SK-N-SH treated with all-trans-retinoic acid at 6 μM for 48 hours (cell line): ENCODE measurements around the gene G3BP2.

Experiments
- ARNTL ChIP-seq: fragments of 450-650 bp; formaldehyde crosslinking; IDR thresholded peaks from 2 replicates; pipeline ENCODE4 v1.5.0; 2020; ENCODE audit warnings: low read depth, mild to moderate bottlenecking, moderate library complexity, borderline replicate concordance
- ESRRG ChIP-seq: fragments of 250-450 bp; sonication (Bioruptor Pico); IDR thresholded peaks from 2 replicates; pipeline ENCODE4 v1.6.1; 2021; ENCODE audit warnings: mild to moderate bottlenecking
- GLIS3 ChIP-seq: fragments of 250-450 bp; sonication (Bioruptor Pico); IDR thresholded peaks from 2 replicates; pipeline ENCODE4 v1.5.0; 2020; ENCODE audit warnings: mild to moderate bottlenecking, moderate library complexity
- ISL1 ChIP-seq: fragments of 250-450 bp; sonication (Bioruptor Pico); IDR thresholded peaks from 2 replicates; pipeline ENCODE4 v2.1.2; 2022; ENCODE audit warnings: mild to moderate bottlenecking, moderate library complexity
- OSR1 ChIP-seq: fragments of 250-450 bp; sonication (Bioruptor Pico); IDR thresholded peaks from 2 replicates; pipeline ENCODE4 v1.8.0; 2022; ENCODE audit warnings: moderate library complexity, mild to moderate bottlenecking, inconsistent platforms
- PATZ1 ChIP-seq: fragments of 250-450 bp; sonication (Bioruptor Pico); IDR thresholded peaks from 2 replicates; pipeline ENCODE4 v1.8.0; 2020; ENCODE audit warnings: mild to moderate bottlenecking, moderate library complexity, borderline replicate concordance
- PPARA ChIP-seq: fragments of 250-450 bp; sonication (Bioruptor Pico); IDR thresholded peaks from 2 replicates; pipeline ENCODE4 v1.5.0; 2020; ENCODE audit warnings: mild to moderate bottlenecking, borderline replicate concordance
- RARB ChIP-seq: fragments of 250-450 bp; sonication (Bioruptor Pico); IDR thresholded peaks from 2 replicates; pipeline ENCODE4 v1.8.0; 2021; ENCODE audit warnings: mild to moderate bottlenecking, moderate library complexity
- TOX ChIP-seq: fragments of 250-450 bp; sonication (Bioruptor Pico); IDR thresholded peaks from 2 replicates; pipeline ENCODE4 v1.8.0; 2021; ENCODE audit warnings: mild to moderate bottlenecking, moderate library complexity, borderline replicate concordance
- TF ChIP-seq, protein P1 (sequence below): fragments of 250-450 bp; sonication (Bioruptor Pico); IDR thresholded peaks from 2 replicates; pipeline ENCODE4 v1.5.0; 2020; ENCODE audit warnings: mild to moderate bottlenecking, moderate library complexity
- TF ChIP-seq, protein P2 (sequence below): fragments of 250-450 bp; sonication (Bioruptor Pico); IDR thresholded peaks from 2 replicates; pipeline ENCODE4 v1.8.0; 2021; ENCODE audit warnings: low read depth, mild to moderate bottlenecking, moderate library complexity, borderline replicate concordance

GRCh38 chr4:75668596-75668995 lies 4.6 kb downstream of the G3BP2 start:
- TF ChIP-seq TOX (CRISPR knock-in tag) (no peak), ARNTL (CRISPR knock-in tag) (no peak), PPARA (no peak), ESRRG (no peak), PATZ1 (CRISPR knock-in tag) (no peak), GLIS3 (no peak), OSR1 (CRISPR knock-in tag) (no peak), ISL1 (CRISPR knock-in tag) (no peak), RARB (no peak)
- TF ChIP-seq, protein P1, sequence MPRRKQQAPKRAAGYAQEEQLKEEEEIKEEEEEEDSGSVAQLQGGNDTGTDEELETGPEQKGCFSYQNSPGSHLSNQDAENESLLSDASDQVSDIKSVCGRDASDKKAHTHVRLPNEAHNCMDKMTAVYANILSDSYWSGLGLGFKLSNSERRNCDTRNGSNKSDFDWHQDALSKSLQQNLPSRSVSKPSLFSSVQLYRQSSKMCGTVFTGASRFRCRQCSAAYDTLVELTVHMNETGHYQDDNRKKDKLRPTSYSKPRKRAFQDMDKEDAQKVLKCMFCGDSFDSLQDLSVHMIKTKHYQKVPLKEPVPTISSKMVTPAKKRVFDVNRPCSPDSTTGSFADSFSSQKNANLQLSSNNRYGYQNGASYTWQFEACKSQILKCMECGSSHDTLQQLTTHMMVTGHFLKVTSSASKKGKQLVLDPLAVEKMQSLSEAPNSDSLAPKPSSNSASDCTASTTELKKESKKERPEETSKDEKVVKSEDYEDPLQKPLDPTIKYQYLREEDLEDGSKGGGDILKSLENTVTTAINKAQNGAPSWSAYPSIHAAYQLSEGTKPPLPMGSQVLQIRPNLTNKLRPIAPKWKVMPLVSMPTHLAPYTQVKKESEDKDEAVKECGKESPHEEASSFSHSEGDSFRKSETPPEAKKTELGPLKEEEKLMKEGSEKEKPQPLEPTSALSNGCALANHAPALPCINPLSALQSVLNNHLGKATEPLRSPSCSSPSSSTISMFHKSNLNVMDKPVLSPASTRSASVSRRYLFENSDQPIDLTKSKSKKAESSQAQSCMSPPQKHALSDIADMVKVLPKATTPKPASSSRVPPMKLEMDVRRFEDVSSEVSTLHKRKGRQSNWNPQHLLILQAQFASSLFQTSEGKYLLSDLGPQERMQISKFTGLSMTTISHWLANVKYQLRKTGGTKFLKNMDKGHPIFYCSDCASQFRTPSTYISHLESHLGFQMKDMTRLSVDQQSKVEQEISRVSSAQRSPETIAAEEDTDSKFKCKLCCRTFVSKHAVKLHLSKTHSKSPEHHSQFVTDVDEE (CRISPR knock-in tag) = no peak
- TF ChIP-seq, protein P2, sequence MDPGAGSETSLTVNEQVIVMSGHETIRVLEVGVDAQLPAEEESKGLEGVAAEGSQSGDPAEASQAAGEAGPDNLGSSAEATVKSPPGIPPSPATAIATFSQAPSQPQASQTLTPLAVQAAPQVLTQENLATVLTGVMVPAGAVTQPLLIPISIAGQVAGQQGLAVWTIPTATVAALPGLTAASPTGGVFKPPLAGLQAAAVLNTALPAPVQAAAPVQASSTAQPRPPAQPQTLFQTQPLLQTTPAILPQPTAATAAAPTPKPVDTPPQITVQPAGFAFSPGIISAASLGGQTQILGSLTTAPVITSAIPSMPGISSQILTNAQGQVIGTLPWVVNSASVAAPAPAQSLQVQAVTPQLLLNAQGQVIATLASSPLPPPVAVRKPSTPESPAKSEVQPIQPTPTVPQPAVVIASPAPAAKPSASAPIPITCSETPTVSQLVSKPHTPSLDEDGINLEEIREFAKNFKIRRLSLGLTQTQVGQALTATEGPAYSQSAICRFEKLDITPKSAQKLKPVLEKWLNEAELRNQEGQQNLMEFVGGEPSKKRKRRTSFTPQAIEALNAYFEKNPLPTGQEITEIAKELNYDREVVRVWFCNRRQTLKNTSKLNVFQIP (CRISPR knock-in tag) = no peak
